Fibroblast of lung (primary cell): ENCODE data around the gene CMTM7. TPM values are rescaled to one million over a fixed set of nuclear protein-coding genes. Genes with fewer than 3 reads are reported as not detected.

Experiments
- DNase-seq, 2 donors: peaks; one replicate each; pipeline versions ENCODE4 v3.0.0 to v3.0.0-alpha.2; 2010; ENCODE audit warnings: low read depth in 2 of 2
- H2AFZ ChIP-seq: 2 replicates; pipeline ENCODE4 v1.5.1; 2012; ENCODE audit warnings: low read length, control low read depth, inconsistent platforms
- H3K27ac ChIP-seq: 2 replicates; pipeline ENCODE4 v1.5.1; 2011; ENCODE audit warnings: low read length, control low read depth; ENCODE audit not compliant: insufficient read depth
- H3K27me3 ChIP-seq: 2 replicates; pipeline ENCODE4 v1.5.1; 2011; ENCODE audit warnings: mild to moderate bottlenecking, low read length; ENCODE audit not compliant: control insufficient read depth, insufficient read depth
- H3K36me3 ChIP-seq: 2 replicates; pipeline ENCODE4 v1.5.1; 2011; ENCODE audit warnings: low read length; ENCODE audit not compliant: control insufficient read depth, insufficient read depth
- H3K4me1 ChIP-seq: 2 replicates; pipeline ENCODE4 v1.5.1; 2011; ENCODE audit warnings: low read length; ENCODE audit not compliant: control insufficient read depth, insufficient read depth; ENCODE audit errors: extremely low read depth
- H3K4me2 ChIP-seq: 2 replicates; pipeline ENCODE4 v1.5.1; 2011; ENCODE audit warnings: low read length, control low read depth; ENCODE audit not compliant: insufficient read depth; ENCODE audit errors: extremely low read depth
- H3K4me3 ChIP-seq, 4 experiments: fragments of 200-600 bp in 1 of 4; sonication (generic) in 1 of 4; replicated peaks in 1 of 4; 2 replicates each; pipeline ENCODE4 v1.5.1; 2011 to 2016; ENCODE audit warnings: low read length in 4 of 4, low read depth in 3 of 4, mild to moderate bottlenecking in 3 of 4, control low read depth in 2 of 4, inconsistent platforms in 1 of 4, mixed read lengths in 1 of 4; ENCODE audit not compliant: insufficient read depth in 1 of 4; ENCODE audit errors: control extremely low read depth in 1 of 4
- H3K79me2 ChIP-seq: 2 replicates; pipeline ENCODE4 v1.5.1; 2012; ENCODE audit warnings: mild to moderate bottlenecking, low read length, inconsistent platforms; ENCODE audit not compliant: control insufficient read depth, insufficient read depth
- H3K9ac ChIP-seq: 2 replicates; pipeline ENCODE4 v1.5.1; 2011; ENCODE audit warnings: mild to moderate bottlenecking, low read length, control low read depth; ENCODE audit not compliant: insufficient read depth
- H3K9me3 ChIP-seq: 2 replicates; pipeline ENCODE4 v1.5.1; 2012; ENCODE audit warnings: low read depth, low read length; ENCODE audit not compliant: control insufficient read depth, insufficient read depth
- H4K20me1 ChIP-seq: 2 replicates; pipeline ENCODE4 v1.5.1; 2011; ENCODE audit warnings: low read length; ENCODE audit not compliant: control insufficient read depth, insufficient read depth; ENCODE audit errors: extremely low read depth
- EZH2 ChIP-seq: IDR thresholded peaks from 2 replicates; pipeline ENCODE4 v1.5.1; 2012; ENCODE audit warnings: low read length, control low read depth, mild to moderate bottlenecking; ENCODE audit errors: missing control alignments
- polyA plus RNA-seq, 2 donors: library from polyadenylated mRNA; depleted of rRNA in 1 of 2; stranded (reverse) in 1 of 2; unstranded in 1 of 2; fragments of >200 nt; gene quantifications; 2 replicates each; pipeline ENCODE4 v1.2.1, GENCODE V29; 2011 to 2012; ENCODE audit warnings: missing spikeins in 1 of 2
- total RNA-seq: library from RNA; depleted of rRNA; stranded (reverse); fragments of >200 nt; gene quantifications from 2 replicates; pipeline ENCODE4 v1.2.1, GENCODE V29; 2014
- TF ChIP-seq, protein P1 (sequence below), 2 donors: IDR thresholded peaks in 1 of 2; conservative IDR thresholded peaks in 1 of 2; 1 replicate in 1 of 2; 2 replicates in 1 of 2; pipeline ENCODE4 v1.5.1; 2011 to 2012; ENCODE audit warnings: low read length in 2 of 2, control low read depth in 1 of 2, inconsistent platforms in 1 of 2, low read depth in 1 of 2, mild to moderate bottlenecking in 1 of 2

The CMTM7 gene
- total and polyA plus RNA-seq, 2 donors (not counting 1 experiment from before 2014, with no cell fraction given) = 3.5 to 9.3 TPM

DNA sequence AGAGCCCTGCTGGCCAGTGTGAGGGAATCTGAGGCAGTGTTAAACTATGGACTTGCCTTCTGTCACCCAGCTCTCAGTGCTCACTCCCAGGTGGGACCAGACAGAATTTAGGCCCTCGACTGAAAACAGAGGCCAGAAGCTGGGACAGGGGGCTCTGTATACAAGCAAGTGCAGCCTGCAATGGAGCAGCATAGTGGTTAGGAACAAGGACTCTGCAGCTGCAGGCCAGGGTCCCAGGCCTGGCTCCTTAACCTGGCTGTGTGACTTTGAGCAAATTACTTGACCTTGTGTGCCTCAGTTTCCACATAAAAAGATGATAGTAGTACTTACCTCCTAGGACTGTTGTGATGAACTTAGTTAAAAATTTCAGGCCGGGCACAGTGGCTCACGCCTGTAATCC lies 39.8 kb downstream of the CMTM7 start:
- H3K4me3 ChIP-seq = no peak overlapping the region
- no peaks in the 10 kb centered on the region for H3K9me3 ChIP-seq
- no peaks in the 10 kb centered on the region for H4K20me1 ChIP-seq
- H2AFZ ChIP-seq = no peak overlapping the region
- DNase-seq = no peak
- no peak overlapping the region for H3K27ac ChIP-seq
- H3K36me3 ChIP-seq = no peaks in the 10 kb centered on the region
- no peaks in the 10 kb centered on the region for H3K27me3 ChIP-seq
- no peak overlapping the region for H3K9ac ChIP-seq
- H3K4me2 ChIP-seq = no peak overlapping the region
- TF ChIP-seq, protein P1, sequence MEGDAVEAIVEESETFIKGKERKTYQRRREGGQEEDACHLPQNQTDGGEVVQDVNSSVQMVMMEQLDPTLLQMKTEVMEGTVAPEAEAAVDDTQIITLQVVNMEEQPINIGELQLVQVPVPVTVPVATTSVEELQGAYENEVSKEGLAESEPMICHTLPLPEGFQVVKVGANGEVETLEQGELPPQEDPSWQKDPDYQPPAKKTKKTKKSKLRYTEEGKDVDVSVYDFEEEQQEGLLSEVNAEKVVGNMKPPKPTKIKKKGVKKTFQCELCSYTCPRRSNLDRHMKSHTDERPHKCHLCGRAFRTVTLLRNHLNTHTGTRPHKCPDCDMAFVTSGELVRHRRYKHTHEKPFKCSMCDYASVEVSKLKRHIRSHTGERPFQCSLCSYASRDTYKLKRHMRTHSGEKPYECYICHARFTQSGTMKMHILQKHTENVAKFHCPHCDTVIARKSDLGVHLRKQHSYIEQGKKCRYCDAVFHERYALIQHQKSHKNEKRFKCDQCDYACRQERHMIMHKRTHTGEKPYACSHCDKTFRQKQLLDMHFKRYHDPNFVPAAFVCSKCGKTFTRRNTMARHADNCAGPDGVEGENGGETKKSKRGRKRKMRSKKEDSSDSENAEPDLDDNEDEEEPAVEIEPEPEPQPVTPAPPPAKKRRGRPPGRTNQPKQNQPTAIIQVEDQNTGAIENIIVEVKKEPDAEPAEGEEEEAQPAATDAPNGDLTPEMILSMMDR (conservative IDR thresholded peaks at IDR 0.05 in 1 of 2, IDR thresholded peaks at IDR 0.05 in 1 of 2; ENCODE audit: low read depth in 1 of 2, low read length in 2 of 2) = no peak
- TF ChIP-seq EZH2 = no peak
- no peaks in the 10 kb centered on the region for H3K4me1 ChIP-seq
- H3K79me2 ChIP-seq = no peaks in the 10 kb centered on the region

DNA sequence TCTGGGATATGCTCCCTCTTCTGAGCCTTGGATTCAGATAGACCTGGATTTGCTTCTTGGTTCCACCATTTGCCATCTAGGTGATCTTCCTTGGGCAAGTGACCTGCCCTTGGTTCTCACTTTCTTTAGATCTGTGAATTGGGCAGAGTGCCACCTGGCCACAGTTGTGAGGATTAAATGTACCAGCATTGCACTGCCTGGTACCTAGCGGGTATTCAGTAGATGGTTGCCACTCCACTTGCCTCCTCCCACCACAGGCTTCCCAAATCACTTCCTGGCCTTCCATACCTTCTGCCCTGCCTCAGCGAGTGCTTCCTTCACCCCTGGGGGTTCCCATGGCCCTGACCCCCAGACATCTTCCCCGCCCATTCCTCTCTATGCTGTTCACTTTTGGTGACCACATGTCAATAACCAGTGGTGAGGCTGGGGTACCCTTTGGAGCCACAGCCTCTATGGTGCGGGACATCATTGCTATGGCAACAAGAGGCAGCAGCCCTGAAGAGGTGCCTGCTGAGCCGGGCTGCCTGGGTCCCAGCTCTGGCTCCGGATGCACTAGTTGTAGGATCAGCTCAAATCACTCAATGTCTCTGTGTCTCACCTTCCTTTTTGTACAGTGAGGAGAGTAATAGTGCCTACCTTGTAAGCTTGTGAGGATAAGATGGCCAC lies 40.5 kb downstream of the CMTM7 start:
- no peaks in the 10 kb centered on the region for H3K79me2 ChIP-seq
- TF ChIP-seq, protein P1 (conservative IDR thresholded peaks at IDR 0.05 in 1 of 2, IDR thresholded peaks at IDR 0.05 in 1 of 2; ENCODE audit: low read depth in 1 of 2, low read length in 2 of 2) = no peak
- no peak for TF ChIP-seq EZH2
- no peak overlapping the region for H3K4me2 ChIP-seq

GRCh38 chr3:32432711-32433530 lies 41.3 kb downstream of the CMTM7 start:
- Histone ChIP-seq H3K36me3 (no peaks in the 10 kb centered on the region), H3K9me3 (no peaks in the 10 kb centered on the region), H3K4me2 (no peak overlapping the region), H4K20me1 (no peaks in the 10 kb centered on the region), H3K4me3 (no peak overlapping the region), H3K4me1 (no peaks in the 10 kb centered on the region), H3K27ac (no peak overlapping the region), H3K27me3 (no peaks in the 10 kb centered on the region), H2AFZ (no peak overlapping the region), H3K79me2 (no peaks in the 10 kb centered on the region), H3K9ac (no peak overlapping the region)
- peak in 1 of 2 donors; percentile 54 for DNase-seq
- TF ChIP-seq EZH2 = no peak
- TF ChIP-seq, protein P1 (conservative IDR thresholded peaks at IDR 0.05 in 1 of 2, IDR thresholded peaks at IDR 0.05 in 1 of 2; ENCODE audit: low read depth in 1 of 2, low read length in 2 of 2) = no peak

More for the DNA sequence above, 40.5 kb downstream of the CMTM7 start:
- H3K27me3 ChIP-seq = no peaks in the 10 kb centered on the region
- no peak overlapping the region for H3K4me3 ChIP-seq
- H3K9ac ChIP-seq = no peak overlapping the region
- H3K36me3 ChIP-seq = no peaks in the 10 kb centered on the region
- H4K20me1 ChIP-seq = no peaks in the 10 kb centered on the region
- no peak for DNase-seq
- H3K27ac ChIP-seq = no peak overlapping the region
- no peaks in the 10 kb centered on the region for H3K9me3 ChIP-seq
- no peak overlapping the region for H2AFZ ChIP-seq
- no peaks in the 10 kb centered on the region for H3K4me1 ChIP-seq
